A673 (cell line): ENCODE results near the gene TRIM59. TPM values are rescaled to one million over a fixed set of nuclear protein-coding genes. Genes with fewer than 3 reads are reported as not detected.

Source experiments
- BruUV-seq: library from RNA; stranded (reverse); fragments of 400-500 nt; replicated peaks from 2 replicates; lab custom pipeline; 2021; lab: Mats Ljungman, UMichigan
- CTCF ChIA-PET: fragments of 300-600 bp; sonication (Branson Sonifier 250); formaldehyde crosslinking; loops from one replicate; lab custom pipeline; 2022; ENCODE audit warnings: antibody characterized with exemption; lab: Charles Lee
- POLR2A ChIA-PET: fragments of 300-600 bp; sonication (Branson Sonifier 250); formaldehyde crosslinking; loops from one replicate; lab custom pipeline; 2022; ENCODE audit warnings: antibody characterized with exemption; ENCODE audit not compliant: low non-redundant PET; lab: Charles Lee
- DNase-seq: peaks from one replicate; pipeline ENCODE4 v3.0.0-alpha.2; 2015; ENCODE audit warnings: low spot score
- H3K27ac ChIP-seq: fragments of 200-600 bp; sonication (generic); 2 replicates; pipeline ENCODE4 v1.5.1; 2016; ENCODE audit warnings: mixed run types, low read depth, mild to moderate bottlenecking, mixed read lengths, antibody characterized with exemption, low read length; ENCODE audit not compliant: poor library complexity, severe bottlenecking
- H3K27me3 ChIP-seq: fragments of 200-600 bp; sonication (generic); replicated peaks from 2 replicates; pipeline ENCODE4 v1.6.1; 2017; ENCODE audit warnings: mixed run types, low read depth, mild to moderate bottlenecking, mixed read lengths, antibody characterized with exemption, low read length; ENCODE audit not compliant: insufficient read depth, poor library complexity
- H3K36me3 ChIP-seq: fragments of 200-600 bp; sonication (generic); 2 replicates; pipeline ENCODE4 v1.6.1; 2016; ENCODE audit warnings: mixed run types, mild to moderate bottlenecking, mixed read lengths, antibody characterized with exemption, low read length; ENCODE audit not compliant: insufficient read depth, poor library complexity, severe bottlenecking
- H3K4me1 ChIP-seq: fragments of 200-600 bp; sonication (generic); 2 replicates; pipeline ENCODE4 v1.6.1; 2017; ENCODE audit warnings: mixed run types, mild to moderate bottlenecking, mixed read lengths, antibody characterized with exemption, low read length; ENCODE audit not compliant: insufficient read depth, poor library complexity, severe bottlenecking
- H3K4me3 ChIP-seq: fragments of 200-600 bp; sonication (generic); 2 replicates; pipeline ENCODE4 v1.5.1; 2016; ENCODE audit warnings: low read depth, mixed run types, mild to moderate bottlenecking, mixed read lengths, low read length; ENCODE audit not compliant: poor library complexity, severe bottlenecking
- H3K9me3 ChIP-seq: fragments of 200-600 bp; sonication (generic); 2 replicates; pipeline ENCODE4 v1.6.1; 2016; ENCODE audit warnings: mixed run types, low read depth, mild to moderate bottlenecking, mixed read lengths, antibody characterized with exemption, low read length; ENCODE audit not compliant: poor library complexity, severe bottlenecking
- EZH2 ChIP-seq: fragments of 200-600 bp; sonication (generic); IDR thresholded peaks from 2 replicates; pipeline ENCODE4 v1.6.1; 2017; ENCODE audit warnings: borderline replicate concordance, low read depth, mild to moderate bottlenecking, mixed read lengths, antibody characterized with exemption, low read length; ENCODE audit not compliant: poor library complexity, severe bottlenecking
- intact Hi-C: fragments of 100-400 bp; cut with micrococcal nuclease; formaldehyde crosslinking; loops from one replicate; pipeline ENCODE4 v1.10.0; 2022; ENCODE audit not compliant: unreplicated experiment
- total RNA-seq: library from RNA; stranded (reverse); gene quantifications from 2 replicates; pipeline ENCODE4 v1.2.3, GENCODE V29; 2021
- TF ChIP-seq, protein P1 (sequence below): fragments of 300-800, 200-600 bp; sonication (generic); conservative IDR thresholded peaks from 2 replicates; pipeline ENCODE4 v1.5.1; 2017; ENCODE audit warnings: low read depth, mild to moderate bottlenecking, antibody characterized with exemption, low read length, moderate library complexity, mixed read lengths

TRIM59 gene
- total RNA-seq, 1 experiment from 2014 or later, result 15.3 TPM

- intact Hi-C loops, result no loop called here
- Histone ChIP-seq H3K27me3 (no peaks in the 10 kb centered on the region), H3K4me1 (peaks cover 22% of the 10 kb centered on the region), H3K4me3 (peak within 1 kb of the TSS; percentile 69), H3K27ac (peak within 1 kb of the TSS; percentile 96), H3K9me3 (no peaks in the 10 kb centered on the region), H3K36me3 (peaks cover 16% of the 10 kb centered on the region)
- ChIA-PET POLR2A (no interaction called here), CTCF (no interaction called here)
- no TSS peak for BruUV-seq
- DNase-seq, result peak; percentile 96
- TF ChIP-seq, protein P1, sequence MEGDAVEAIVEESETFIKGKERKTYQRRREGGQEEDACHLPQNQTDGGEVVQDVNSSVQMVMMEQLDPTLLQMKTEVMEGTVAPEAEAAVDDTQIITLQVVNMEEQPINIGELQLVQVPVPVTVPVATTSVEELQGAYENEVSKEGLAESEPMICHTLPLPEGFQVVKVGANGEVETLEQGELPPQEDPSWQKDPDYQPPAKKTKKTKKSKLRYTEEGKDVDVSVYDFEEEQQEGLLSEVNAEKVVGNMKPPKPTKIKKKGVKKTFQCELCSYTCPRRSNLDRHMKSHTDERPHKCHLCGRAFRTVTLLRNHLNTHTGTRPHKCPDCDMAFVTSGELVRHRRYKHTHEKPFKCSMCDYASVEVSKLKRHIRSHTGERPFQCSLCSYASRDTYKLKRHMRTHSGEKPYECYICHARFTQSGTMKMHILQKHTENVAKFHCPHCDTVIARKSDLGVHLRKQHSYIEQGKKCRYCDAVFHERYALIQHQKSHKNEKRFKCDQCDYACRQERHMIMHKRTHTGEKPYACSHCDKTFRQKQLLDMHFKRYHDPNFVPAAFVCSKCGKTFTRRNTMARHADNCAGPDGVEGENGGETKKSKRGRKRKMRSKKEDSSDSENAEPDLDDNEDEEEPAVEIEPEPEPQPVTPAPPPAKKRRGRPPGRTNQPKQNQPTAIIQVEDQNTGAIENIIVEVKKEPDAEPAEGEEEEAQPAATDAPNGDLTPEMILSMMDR, result no peak
- TF ChIP-seq EZH2, result no peak
Measured at GRCh38 chr3:160399125-160400029, 50.2 kb downstream of the TRIM59 start, which contains the start of the genes IFT80 and SMC4. TSS of gene IFT80 (minus strand) at chr3:160399225. CDS start at chr3:160384600, 14,625 bp downstream. TSS of gene SMC4 (plus strand) at chr3:160399650. CDS start at chr3:160400827, 1,177 bp downstream.

- H3K4me1 ChIP-seq, result peaks cover 19% of the 10 kb centered on the region
- H3K27ac ChIP-seq, result peak overlapping the region; percentile 96
- POLR2A ChIA-PET, result no interaction called here
- peak overlapping the region; percentile 69 for H3K4me3 ChIP-seq
- no peaks in the 10 kb centered on the region for H3K9me3 ChIP-seq
- DNase-seq, result no peak
- intact Hi-C loops, result no loop called here
- TF ChIP-seq EZH2, result no peak
- TF ChIP-seq, protein P1, result no peak
- CTCF ChIA-PET, result no interaction called here
- TSS peak; percentile 65 for BruUV-seq
- no peaks in the 10 kb centered on the region for H3K27me3 ChIP-seq
- peaks cover 10% of the 10 kb centered on the region for H3K36me3 ChIP-seq
Measured at GRCh38 chr3:160398820-160399124, 50.8 kb downstream of the TRIM59 start.

DNA sequence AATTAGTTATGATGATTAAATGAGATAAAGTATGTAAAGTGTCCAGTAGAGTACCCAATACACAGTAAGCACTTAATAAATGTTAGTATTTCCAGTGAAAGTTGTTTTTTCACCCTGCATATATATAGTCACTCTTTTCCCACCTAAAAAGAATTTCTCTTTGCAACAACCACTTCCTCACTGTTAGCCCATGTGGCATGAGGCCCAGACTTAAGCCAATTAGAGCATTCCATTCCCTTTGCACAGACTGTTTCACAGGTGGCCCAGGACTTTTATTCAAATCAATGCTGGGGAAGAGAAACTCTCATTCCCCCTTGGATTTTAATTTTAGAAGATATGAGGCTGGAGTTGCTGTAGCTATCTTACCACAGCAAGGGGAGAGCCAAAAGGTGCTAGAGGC is 54.3 kb downstream of the TRIM59 start:
- BruUV-seq, result no TSS peak
- peak; percentile 85 for DNase-seq
- POLR2A ChIA-PET, result no interaction called here
- TF ChIP-seq, protein P1, result no peak
- no peak for TF ChIP-seq EZH2
- Histone ChIP-seq H3K27me3 (no peaks in the 10 kb centered on the region), H3K4me1 (peaks cover 19% of the 10 kb centered on the region), H3K4me3 (no peak overlapping the region), H3K36me3 (no peaks in the 10 kb centered on the region), H3K9me3 (no peaks in the 10 kb centered on the region), H3K27ac (peak overlapping the region; percentile 66)
- CTCF ChIA-PET, result no interaction called here
- intact Hi-C loops, result no loop called here
